K562 (cell line): ENCODE data around the gene ARMC6. TPM values are rescaled to one million over a fixed set of nuclear protein-coding genes. Genes with fewer than 3 reads are reported as not detected.

Source experiments
- BRD4 ChIP-seq: fragments of 200-600 bp; sonication (generic); IDR thresholded peaks from 2 replicates; pipeline ENCODE4 v1.6.1; 2017; ENCODE audit warnings: inconsistent platforms
- CHCHD3 ChIP-seq: fragments of 250-450 bp; sonication (Bioruptor Pico); IDR thresholded peaks from 2 replicates; pipeline ENCODE4 v2.1.2; 2022; ENCODE audit warnings: mild to moderate bottlenecking
- ETV6 ChIP-seq, 3 experiments: fragments of 150-350 bp in 1 of 3; sonication (generic) in 1 of 3; formaldehyde crosslinking in 1 of 3; IDR thresholded peaks; 2 replicates each; pipeline versions ENCODE4 v1.6.1 to v1.8.0; 2014 to 2022; ENCODE audit warnings: borderline replicate concordance in 2 of 3, low read depth in 2 of 3, antibody characterized with exemption in 1 of 3, low read length in 1 of 3, mild to moderate bottlenecking in 1 of 3, missing genetic modification reagents in 1 of 3
- FOSL1 ChIP-seq: fragments of 200-800 bp; sonication (Bioruptor generic); conservative IDR thresholded peaks from 2 replicates; pipeline ENCODE4 v1.6.1; 2016; ENCODE audit warnings: missing genetic modification characterization, missing compliant biosample characterization
- HNRNPH1 ChIP-seq: fragments of 200-400 bp; formaldehyde crosslinking; optimal IDR thresholded peaks from 2 replicates; pipeline ENCODE3; 2017; ENCODE audit warnings: low read depth, mild to moderate bottlenecking, low read length, moderate library complexity
- MEF2D ChIP-seq: conservative IDR thresholded peaks from 2 replicates; pipeline ENCODE4 v1.6.1; 2016; ENCODE audit warnings: low read depth, missing genetic modification characterization, missing compliant biosample characterization
- MTA3 ChIP-seq: fragments of 450-650 bp; formaldehyde crosslinking; IDR thresholded peaks from 2 replicates; pipeline ENCODE4 v1.6.1; 2017; ENCODE audit warnings: mild to moderate bottlenecking, borderline replicate concordance
- NFE2L1 ChIP-seq: fragments of 450-650 bp; IDR thresholded peaks from 2 replicates; pipeline ENCODE4 v1.6.1; 2016; ENCODE audit warnings: missing genetic modification characterization, low read depth, mild to moderate bottlenecking, missing compliant biosample characterization, moderate library complexity, borderline replicate concordance
- NFRKB ChIP-seq: fragments of 450-650 bp; IDR thresholded peaks from 2 replicates; pipeline ENCODE4 v1.6.1; 2016; ENCODE audit warnings: low read depth
- NFXL1 ChIP-seq: fragments of 450-650 bp; formaldehyde crosslinking; IDR thresholded peaks from 2 replicates; pipeline ENCODE4 v1.4.0; 2021; ENCODE audit warnings: mild to moderate bottlenecking
- NR3C1 ChIP-seq: sonication (generic); formaldehyde crosslinking; IDR thresholded peaks from 2 replicates; pipeline ENCODE4 v1.8.1; 2022; ENCODE audit warnings: missing genetic modification reagents
- RBM39 ChIP-seq: fragments of 200-400 bp; formaldehyde crosslinking; optimal IDR thresholded peaks from 2 replicates; pipeline ENCODE3; 2018; ENCODE audit warnings: low read depth, low read length
- ZNF12 ChIP-seq: sonication (generic); formaldehyde crosslinking; IDR thresholded peaks from 2 replicates; pipeline ENCODE4 v1.4.0; 2020; ENCODE audit warnings: mild to moderate bottlenecking, missing genetic modification reagents
- ZNF134 ChIP-seq: fragments of 250-450 bp; sonication (Bioruptor Pico); conservative IDR thresholded peaks from 2 replicates; pipeline ENCODE4 v1.4.0; 2020
- ZNF324 ChIP-seq: fragments of 250-450 bp; sonication (Bioruptor Pico); IDR thresholded peaks from 2 replicates; pipeline ENCODE4 v1.4.0; 2020; ENCODE audit warnings: mild to moderate bottlenecking
- ZNF77 ChIP-seq: fragments of 250-450 bp; sonication (Bioruptor Pico); IDR thresholded peaks from 2 replicates; pipeline ENCODE4 v1.5.0; 2020
- polyA plus RNA-seq, 8 experiments: library from polyadenylated mRNA; depleted of rRNA in 4 of 8; stranded (reverse) in 5 of 8; unstranded in 3 of 8; fragments of >200 nt; fragmentation: Nextera tagmentation in 2 of 8; fragmentation: Illumina TruSeq in 1 of 8; extraction: Ambion mirVana in 2 of 8; extraction: Trizol in 1 of 8; gene quantifications; 2 replicates each; pipeline versions ENCODE4 v1.2.1 to v1.2.3, GENCODE V29; 2011 to 2014; ENCODE audit warnings: inconsistent platforms in 1 of 8, missing spikeins in 1 of 8
- total RNA-seq, 7 experiments: library from RNA; depleted of rRNA in 6 of 7; stranded (reverse); fragments of >200 nt in 6 of 7; fragmentation: Illumina TruSeq in 2 of 7; extraction: Trizol in 2 of 7; gene quantifications; 2 replicates each; pipeline versions ENCODE4 v1.2.1 to v1.2.3, GENCODE V29; 2011 to 2021; ENCODE audit warnings: low replicate concordance in 1 of 7
- TF ChIP-seq, protein P1 (sequence below), 2 experiments: fragments of 450-650 bp; conservative IDR thresholded peaks; 2 replicates each; pipeline ENCODE4 v1.6.1; 2017; ENCODE audit warnings: mild to moderate bottlenecking in 2 of 2, moderate library complexity in 2 of 2
- TF ChIP-seq, protein P2 (sequence below): fragments of 450-650 bp; formaldehyde crosslinking; IDR thresholded peaks from 2 replicates; pipeline ENCODE4 v1.4.0; 2020; ENCODE audit warnings: mild to moderate bottlenecking, moderate library complexity
- TF ChIP-seq, protein P3 (sequence below), 2 experiments: fragments of 200-800 bp in 1 of 2; sonication (Bioruptor generic) in 1 of 2; sonication (generic) in 1 of 2; formaldehyde crosslinking in 1 of 2; IDR thresholded peaks in 1 of 2; conservative IDR thresholded peaks in 1 of 2; 2 replicates each; pipeline versions ENCODE4 v1.5.0 to v1.6.1; 2016 to 2020; ENCODE audit warnings: missing compliant biosample characterization in 1 of 2, missing genetic modification characterization in 1 of 2, missing genetic modification reagents in 1 of 2
- TF ChIP-seq, protein P4 (sequence below): fragments of 250-450 bp; sonication (Bioruptor Pico); IDR thresholded peaks from 2 replicates; pipeline ENCODE4 v1.5.0; 2021

ARMC6 gene
- total and polyA plus RNA-seq, 9 of the 15 experiments (the other 6 are each of a cell fraction or from before 2014, with no cell fraction given) = 2.1 to 93.4 (median 63.6) TPM

DNA sequence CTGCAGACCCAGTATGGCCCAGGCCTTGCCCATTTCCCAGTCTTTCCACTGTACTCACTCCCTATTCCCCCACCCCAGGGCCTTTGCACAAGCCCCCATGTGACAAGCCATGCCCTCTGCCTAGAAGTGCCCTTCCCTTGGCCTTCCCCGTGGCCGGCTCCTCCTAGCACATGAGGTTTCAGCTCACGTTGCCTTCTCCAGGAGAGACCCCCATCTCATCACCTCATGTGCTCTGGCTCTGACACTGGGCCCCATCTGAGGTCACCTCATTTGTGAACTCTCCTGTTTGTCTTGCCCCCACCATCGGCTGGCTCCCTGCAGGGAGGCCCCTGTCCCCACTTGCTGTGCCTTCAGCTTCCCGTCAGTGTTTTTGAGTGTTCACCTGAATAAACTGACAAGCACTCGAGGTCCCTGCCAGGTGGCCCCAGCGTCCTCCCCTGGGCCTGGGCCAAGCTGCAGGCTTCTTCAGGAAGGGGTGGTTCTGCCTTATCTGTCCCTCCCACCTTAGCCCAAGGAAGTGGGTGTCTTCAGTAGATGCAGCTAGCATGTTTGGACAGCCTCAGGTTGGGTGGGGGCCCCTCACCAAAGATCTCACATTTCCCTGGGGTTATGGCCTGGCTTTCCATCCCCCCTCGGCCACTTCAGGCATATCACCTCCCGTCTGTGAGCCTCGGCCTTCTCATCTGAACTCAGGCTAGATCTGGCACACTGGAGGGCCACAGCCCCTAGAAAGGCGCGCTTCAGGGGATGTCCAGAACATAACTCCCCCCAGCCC is 26.6 kb downstream of the ARMC6 start (continued):
- TF ChIP-seq, protein P1, sequence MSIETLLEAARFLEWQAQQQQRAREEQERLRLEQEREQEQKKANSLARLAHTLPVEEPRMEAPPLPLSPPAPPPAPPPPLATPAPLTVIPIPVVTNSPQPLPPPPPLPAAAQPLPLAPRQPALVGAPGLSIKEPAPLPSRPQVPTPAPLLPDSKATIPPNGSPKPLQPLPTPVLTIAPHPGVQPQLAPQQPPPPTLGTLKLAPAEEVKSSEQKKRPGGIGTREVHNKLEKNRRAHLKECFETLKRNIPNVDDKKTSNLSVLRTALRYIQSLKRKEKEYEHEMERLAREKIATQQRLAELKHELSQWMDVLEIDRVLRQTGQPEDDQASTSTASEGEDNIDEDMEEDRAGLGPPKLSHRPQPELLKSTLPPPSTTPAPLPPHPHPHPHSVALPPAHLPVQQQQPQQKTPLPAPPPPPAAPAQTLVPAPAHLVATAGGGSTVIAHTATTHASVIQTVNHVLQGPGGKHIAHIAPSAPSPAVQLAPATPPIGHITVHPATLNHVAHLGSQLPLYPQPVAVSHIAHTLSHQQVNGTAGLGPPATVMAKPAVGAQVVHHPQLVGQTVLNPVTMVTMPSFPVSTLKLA (conservative IDR thresholded peaks at IDR 0.05) = peak; percentile 78 to 82; a peak in 3 of 4 replicates
- TF ChIP-seq NFXL1 (CRISPR knock-in tag) (no peak), ETV6 (IDR thresholded peaks at IDR 0.05; ENCODE audit: borderline replicate concordance in 1 of 2, low read depth in 2 of 2, low read length in 1 of 2) (no peak), ETV6 (CRISPR knock-in tag; IDR thresholded peaks at IDR 0.05; ENCODE audit: borderline replicate concordance) (no peak), NFE2L1 (tag) (no peak), ZNF12 (no peak), ZNF324 (CRISPR knock-in tag) (peak; percentile 60; the same call in 1 of the 2 replicates), NR3C1 (CRISPR knock-in tag) (no peak), MEF2D (tag) (no peak), MTA3 (peak; percentile 59; the same call in 1 of the 2 replicates), ZNF77 (CRISPR knock-in tag) (no peak), CHCHD3 (CRISPR knock-in tag) (no peak), BRD4 (no peak), ZNF134 (CRISPR knock-in tag) (no peak), HNRNPH1 (no peak), FOSL1 (peak; percentile 38; the same call in 1 of the 2 replicates), NFRKB (0 out of 2 replicates have a peak, but pooled peaks have one; percentile 5), RBM39 (no peak)
- TF ChIP-seq, protein P2, sequence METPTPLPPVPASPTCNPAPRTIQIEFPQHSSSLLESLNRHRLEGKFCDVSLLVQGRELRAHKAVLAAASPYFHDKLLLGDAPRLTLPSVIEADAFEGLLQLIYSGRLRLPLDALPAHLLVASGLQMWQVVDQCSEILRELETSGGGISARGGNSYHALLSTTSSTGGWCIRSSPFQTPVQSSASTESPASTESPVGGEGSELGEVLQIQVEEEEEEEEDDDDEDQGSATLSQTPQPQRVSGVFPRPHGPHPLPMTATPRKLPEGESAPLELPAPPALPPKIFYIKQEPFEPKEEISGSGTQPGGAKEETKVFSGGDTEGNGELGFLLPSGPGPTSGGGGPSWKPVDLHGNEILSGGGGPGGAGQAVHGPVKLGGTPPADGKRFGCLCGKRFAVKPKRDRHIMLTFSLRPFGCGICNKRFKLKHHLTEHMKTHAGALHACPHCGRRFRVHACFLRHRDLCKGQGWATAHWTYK (CRISPR knock-in tag) = no peak
- TF ChIP-seq, protein P3, sequence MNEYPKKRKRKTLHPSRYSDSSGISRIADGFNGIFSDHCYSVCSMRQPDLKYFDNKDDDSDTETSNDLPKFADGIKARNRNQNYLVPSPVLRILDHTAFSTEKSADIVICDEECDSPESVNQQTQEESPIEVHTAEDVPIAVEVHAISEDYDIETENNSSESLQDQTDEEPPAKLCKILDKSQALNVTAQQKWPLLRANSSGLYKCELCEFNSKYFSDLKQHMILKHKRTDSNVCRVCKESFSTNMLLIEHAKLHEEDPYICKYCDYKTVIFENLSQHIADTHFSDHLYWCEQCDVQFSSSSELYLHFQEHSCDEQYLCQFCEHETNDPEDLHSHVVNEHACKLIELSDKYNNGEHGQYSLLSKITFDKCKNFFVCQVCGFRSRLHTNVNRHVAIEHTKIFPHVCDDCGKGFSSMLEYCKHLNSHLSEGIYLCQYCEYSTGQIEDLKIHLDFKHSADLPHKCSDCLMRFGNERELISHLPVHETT (CRISPR knock-in tag; conservative IDR thresholded peaks at IDR 0.05 in 1 of 2, IDR thresholded peaks at IDR 0.05 in 1 of 2) = peak in 1 of 2 experiments; percentile 73; a peak in 2 of 4 replicates
- TF ChIP-seq, protein P4, sequence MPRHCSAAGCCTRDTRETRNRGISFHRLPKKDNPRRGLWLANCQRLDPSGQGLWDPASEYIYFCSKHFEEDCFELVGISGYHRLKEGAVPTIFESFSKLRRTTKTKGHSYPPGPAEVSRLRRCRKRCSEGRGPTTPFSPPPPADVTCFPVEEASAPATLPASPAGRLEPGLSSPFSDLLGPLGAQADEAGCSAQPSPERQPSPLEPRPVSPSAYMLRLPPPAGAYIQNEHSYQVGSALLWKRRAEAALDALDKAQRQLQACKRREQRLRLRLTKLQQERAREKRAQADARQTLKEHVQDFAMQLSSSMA (CRISPR knock-in tag) = no peak
